HCT116 (cell line): ENCODE results near the gene AMACR.

Experiments used
- CBX3 ChIP-seq: IDR thresholded peaks from 2 replicates; pipeline ENCODE4 v1.6.1; 2012; ENCODE audit warnings: low read depth
- CTCF ChIP-seq, 3 experiments: fragments of 200-600 bp in 1 of 3; sonication (generic) in 1 of 3; IDR thresholded peaks in 2 of 3; conservative IDR thresholded peaks in 1 of 3; 2 replicates each; pipeline ENCODE4 v1.5.1; 2012 to 2017; ENCODE audit warnings: low read depth in 2 of 3, low read length in 2 of 3, antibody characterized with exemption in 1 of 3, borderline replicate concordance in 1 of 3, control low read depth in 1 of 3, mild to moderate bottlenecking in 1 of 3, mixed read lengths in 1 of 3, mixed run types in 1 of 3, moderate library complexity in 1 of 3; ENCODE audit not compliant: insufficient read depth in 1 of 3
- EZH2 ChIP-seq: fragments of 200-600 bp; sonication (generic); IDR thresholded peaks from 2 replicates; pipeline ENCODE4 v1.6.1; 2017; ENCODE audit warnings: antibody characterized with exemption, mixed run types
- JUND ChIP-seq: IDR thresholded peaks from 2 replicates; pipeline ENCODE4 v1.6.1; 2012
- POLR2A ChIP-seq: IDR thresholded peaks from 2 replicates; pipeline ENCODE4 v1.7.0; 2011; ENCODE audit warnings: borderline replicate concordance; ENCODE audit not compliant: insufficient read depth, insufficient read length; ENCODE audit errors: extremely low read depth
- POLR2AphosphoS5 ChIP-seq: IDR thresholded peaks from 2 replicates; pipeline ENCODE4 v1.6.1; 2011; ENCODE audit warnings: mild to moderate bottlenecking, low read depth, low read length, moderate library complexity
- SP1 ChIP-seq: IDR thresholded peaks from 2 replicates; pipeline ENCODE4 v1.6.1; 2012; ENCODE audit warnings: low read depth
- TCF7L2 ChIP-seq: IDR thresholded peaks from 2 replicates; pipeline ENCODE4 v1.7.0; 2011; ENCODE audit warnings: borderline replicate concordance, inconsistent platforms; ENCODE audit not compliant: insufficient read depth, insufficient read length; ENCODE audit errors: extremely low read depth
- YY1 ChIP-seq: IDR thresholded peaks from 2 replicates; pipeline ENCODE4 v1.6.1; 2011; ENCODE audit warnings: low read length, low read depth, moderate library complexity, mild to moderate bottlenecking; ENCODE audit not compliant: insufficient replicate concordance; ENCODE audit errors: extremely low read depth
- ZNF274 ChIP-seq: fragments of 200-500 bp; sonication (Bioruptor generic); IDR thresholded peaks from 2 replicates; pipeline ENCODE4 v1.6.1; 2014; ENCODE audit warnings: mild to moderate bottlenecking, low read depth, low read length, inconsistent platforms
- TF ChIP-seq, protein P1 (sequence below): IDR thresholded peaks from 2 replicates; pipeline ENCODE4 v1.6.1; 2011; ENCODE audit warnings: mild to moderate bottlenecking, low read length, moderate library complexity; ENCODE audit not compliant: insufficient replicate concordance; ENCODE audit errors: extremely low read depth

DNA sequence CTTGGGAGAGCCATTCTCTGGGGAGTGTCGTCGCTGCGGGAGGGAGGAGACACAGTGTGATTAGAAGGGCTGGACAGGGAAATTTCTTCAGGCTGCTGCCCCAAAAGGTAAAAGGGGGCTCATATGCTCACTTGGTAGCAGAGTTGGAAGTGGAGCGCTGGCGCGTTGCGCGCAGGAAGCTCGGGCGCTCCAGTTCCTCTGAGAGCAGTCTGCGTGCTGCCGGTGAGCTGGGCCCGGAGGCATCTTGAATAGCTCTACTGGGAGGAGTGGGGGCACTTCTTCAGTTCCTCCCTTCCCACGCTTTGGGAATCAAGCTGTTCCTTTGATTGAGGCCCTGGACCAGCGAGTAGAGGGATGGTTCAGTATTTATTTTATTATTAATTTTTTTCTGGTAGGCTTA lies 69.0 kb downstream of the AMACR start:
- no peak for TF ChIP-seq CBX3
- TF ChIP-seq POLR2AphosphoS5: no peak
- TF ChIP-seq ZNF274: no peak
- no peak for TF ChIP-seq CTCF (IDR thresholded peaks at IDR 0.05 in 2 of 3, conservative IDR thresholded peaks at IDR 0.05 in 1 of 3; ENCODE audit: borderline replicate concordance in 1 of 3, insufficient read depth in 1 of 3, low read depth in 2 of 3, low read length in 2 of 3)
- no peak for TF ChIP-seq YY1
- no peak for TF ChIP-seq POLR2A
- no peak for TF ChIP-seq JUND
- no peak for TF ChIP-seq EZH2
- TF ChIP-seq, protein P1, sequence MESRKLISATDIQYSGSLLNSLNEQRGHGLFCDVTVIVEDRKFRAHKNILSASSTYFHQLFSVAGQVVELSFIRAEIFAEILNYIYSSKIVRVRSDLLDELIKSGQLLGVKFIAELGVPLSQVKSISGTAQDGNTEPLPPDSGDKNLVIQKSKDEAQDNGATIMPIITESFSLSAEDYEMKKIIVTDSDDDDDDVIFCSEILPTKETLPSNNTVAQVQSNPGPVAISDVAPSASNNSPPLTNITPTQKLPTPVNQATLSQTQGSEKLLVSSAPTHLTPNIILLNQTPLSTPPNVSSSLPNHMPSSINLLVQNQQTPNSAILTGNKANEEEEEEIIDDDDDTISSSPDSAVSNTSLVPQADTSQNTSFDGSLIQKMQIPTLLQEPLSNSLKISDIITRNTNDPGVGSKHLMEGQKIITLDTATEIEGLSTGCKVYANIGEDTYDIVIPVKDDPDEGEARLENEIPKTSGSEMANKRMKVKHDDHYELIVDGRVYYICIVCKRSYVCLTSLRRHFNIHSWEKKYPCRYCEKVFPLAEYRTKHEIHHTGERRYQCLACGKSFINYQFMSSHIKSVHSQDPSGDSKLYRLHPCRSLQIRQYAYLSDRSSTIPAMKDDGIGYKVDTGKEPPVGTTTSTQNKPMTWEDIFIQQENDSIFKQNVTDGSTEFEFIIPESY: no peak
- TF ChIP-seq TCF7L2: no peak
- TF ChIP-seq SP1: no peak
